HS-27A (cell line): ENCODE measurements around the gene TYW3.
"Not testable (repeated sequence)": the region's sequence is repeated elsewhere in the genome, so short reads cannot be mapped to it uniquely, and the experiment has no call there.

Source experiments
- DNase-seq: peaks from one replicate; pipeline ENCODE4 v3.0.0-alpha.2; 2012; ENCODE audit warnings: low read depth, missing footprints

TYW3 gene

GRCh38 chr1:74731399-74732052 lies 1.4 kb upstream of the TYW3 start:
- DNase-seq = no peak

DNA sequence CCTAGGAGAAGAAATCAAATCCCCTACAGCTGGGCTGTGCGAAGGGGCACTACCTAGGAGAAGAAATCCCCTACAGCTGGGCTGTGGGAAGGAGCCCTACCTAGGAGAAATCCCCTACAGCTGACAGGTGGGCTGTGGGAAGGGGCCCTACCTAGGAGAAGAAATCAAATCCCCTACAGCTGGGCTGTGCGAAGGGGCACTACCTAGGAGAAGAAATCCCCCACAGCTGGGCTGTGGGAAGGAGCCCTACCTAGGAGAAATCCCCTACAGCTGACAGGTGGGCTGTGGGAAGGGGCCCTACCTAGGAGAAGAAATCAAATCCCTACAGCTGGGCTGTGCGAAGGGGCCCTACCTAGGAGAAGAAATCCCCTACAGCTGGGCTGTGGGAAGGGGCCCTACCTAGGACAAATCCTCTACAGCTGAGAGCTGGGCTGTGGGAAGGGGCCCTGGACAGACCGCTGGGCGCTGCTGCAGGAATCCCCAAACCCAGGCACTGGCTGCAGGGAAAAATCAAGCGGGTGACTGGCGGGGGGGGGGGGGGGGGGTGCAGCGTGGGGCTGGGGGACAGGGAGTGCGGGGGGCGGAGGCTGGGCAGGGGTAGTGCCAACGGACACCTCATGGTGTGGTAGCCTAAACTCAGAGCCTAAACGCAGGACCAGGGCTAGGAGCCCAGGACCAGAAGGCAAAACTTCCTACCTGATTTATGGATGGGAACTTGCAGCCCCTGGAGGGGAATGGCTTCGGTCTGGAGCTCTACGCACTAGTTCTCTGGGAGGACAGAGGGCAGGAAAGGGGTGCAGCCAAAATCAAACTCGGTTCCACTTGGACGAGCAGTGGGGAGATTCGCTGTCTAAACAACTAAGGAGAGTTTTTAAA lies 643 bp upstream of the TYW3 start:
- DNase-seq = not testable (repeated sequence)

DNA sequence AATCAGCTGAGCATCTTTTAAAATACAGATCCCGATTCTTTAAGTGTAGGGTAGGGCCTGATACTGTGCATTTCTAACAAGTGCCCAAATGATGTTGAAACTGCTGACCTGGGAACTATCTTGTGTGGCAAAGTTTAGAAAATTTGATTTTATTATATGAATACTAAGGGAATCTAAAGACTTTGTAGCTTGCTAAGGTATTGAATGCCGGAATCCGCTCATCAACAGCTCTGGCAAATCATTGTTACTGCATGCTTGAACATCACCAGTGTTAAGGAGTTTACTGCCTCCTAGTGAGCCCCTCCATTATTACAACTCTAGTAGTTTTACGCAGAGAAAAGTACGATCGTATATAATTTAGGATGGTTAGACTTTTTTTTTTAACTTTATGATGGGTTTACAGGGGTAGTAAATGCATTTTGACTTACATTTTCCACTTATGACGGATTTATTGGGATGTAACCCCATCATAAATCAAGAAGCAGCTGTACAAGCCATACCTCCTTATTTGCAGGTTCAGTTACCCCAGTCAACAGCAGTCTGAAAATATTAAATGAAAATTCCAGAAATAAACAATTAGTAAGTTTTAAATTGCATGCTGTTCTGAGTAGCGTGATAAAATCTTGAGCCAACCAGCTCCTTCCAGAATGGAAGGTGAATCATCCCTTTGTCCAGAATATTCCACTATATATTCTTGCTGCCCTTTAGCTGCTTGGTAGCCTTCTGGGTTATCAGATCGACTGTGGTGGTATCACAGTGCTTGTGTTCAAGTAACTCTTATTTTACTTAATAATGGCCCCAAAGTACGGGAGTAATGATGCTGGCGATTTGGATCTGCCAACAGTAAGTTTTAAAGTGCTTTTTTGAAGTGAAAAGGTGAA lies 892 bp downstream of the TYW3 start:
- peak; percentile 62 for DNase-seq

DNA sequence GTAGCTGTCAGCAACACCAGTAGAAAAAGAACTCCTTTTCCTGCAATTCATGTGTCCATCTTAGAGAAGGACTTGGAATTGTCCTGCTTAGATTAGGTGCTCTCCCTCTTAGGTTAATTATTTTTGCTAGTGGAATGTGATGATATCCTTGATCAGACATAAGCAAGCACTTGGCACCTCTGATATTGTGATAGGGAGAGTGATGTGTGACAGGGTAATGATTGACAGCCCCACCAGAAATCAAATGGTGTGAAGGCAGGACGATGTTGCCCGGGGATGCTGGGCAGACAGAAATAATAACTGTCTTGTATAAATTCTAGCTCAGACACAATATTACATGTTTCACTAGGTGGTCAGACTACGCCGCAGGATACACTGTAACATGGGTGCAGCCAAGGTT lies 4.4 kb downstream of the TYW3 start:
- no peak for DNase-seq

GRCh38 chr1:74740307-74740980 lies 7.5 kb downstream of the TYW3 start:
- DNase-seq = not testable (repeated sequence)

- not testable (repeated sequence) for DNase-seq
These were observed 12.3 kb downstream of the TYW3 start for GRCh38 chr1:74745247-74745646.

DNA sequence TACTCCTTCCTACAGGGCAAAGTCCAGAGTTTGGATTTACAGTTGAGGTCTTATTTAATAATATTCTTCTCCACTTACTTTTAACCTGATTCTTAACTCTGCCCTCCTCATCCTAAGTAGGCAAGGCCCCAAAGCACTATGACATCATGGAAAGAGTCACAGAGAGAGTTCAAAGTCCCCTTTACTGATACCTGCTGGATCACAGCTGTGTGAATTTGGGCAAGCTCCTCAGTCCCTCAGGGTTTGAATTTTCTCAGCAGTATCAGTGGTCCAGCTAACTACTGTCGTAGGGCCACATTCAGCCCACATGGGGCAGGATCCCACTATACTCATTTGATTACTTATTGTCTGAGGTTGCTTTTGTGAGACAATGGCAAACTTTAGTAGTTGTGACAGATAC lies 16.0 kb downstream of the TYW3 start:
- DNase-seq = no peak

- DNase-seq = no peak
These were observed 20.2 kb downstream of the TYW3 start for GRCh38 chr1:74753104-74753503.

GRCh38 chr1:74755475-74755874 lies 22.5 kb downstream of the TYW3 start:
- no peak for DNase-seq

- not testable (repeated sequence) for DNase-seq
These were observed 23.7 kb downstream of the TYW3 start for GRCh38 chr1:74756650-74757049.

- no peak for DNase-seq
These were observed 30.9 kb downstream of the TYW3 start for GRCh38 chr1:74763807-74764206.

DNA sequence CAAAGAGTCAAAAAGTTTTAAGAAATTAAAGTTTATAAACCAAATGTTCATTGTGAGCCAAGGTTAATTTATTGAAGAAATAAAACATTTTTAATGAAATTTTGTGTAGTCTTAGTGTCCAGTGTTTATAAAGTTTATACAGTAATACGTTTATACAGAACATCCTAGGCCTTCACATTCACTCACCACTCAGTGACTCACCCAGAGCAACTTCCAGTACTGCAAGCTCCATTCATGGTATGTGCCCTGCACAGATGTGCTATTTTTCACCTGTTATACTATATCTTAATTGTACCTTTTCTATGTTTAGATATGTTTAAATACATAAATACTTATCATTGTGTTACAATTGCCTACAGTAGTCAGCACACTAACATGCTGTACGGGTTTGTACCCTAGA lies 33.6 kb downstream of the TYW3 start:
- no peak for DNase-seq

GRCh38 chr1:74767490-74767889 lies 34.5 kb downstream of the TYW3 start:
- DNase-seq = peak; percentile 1

DNA sequence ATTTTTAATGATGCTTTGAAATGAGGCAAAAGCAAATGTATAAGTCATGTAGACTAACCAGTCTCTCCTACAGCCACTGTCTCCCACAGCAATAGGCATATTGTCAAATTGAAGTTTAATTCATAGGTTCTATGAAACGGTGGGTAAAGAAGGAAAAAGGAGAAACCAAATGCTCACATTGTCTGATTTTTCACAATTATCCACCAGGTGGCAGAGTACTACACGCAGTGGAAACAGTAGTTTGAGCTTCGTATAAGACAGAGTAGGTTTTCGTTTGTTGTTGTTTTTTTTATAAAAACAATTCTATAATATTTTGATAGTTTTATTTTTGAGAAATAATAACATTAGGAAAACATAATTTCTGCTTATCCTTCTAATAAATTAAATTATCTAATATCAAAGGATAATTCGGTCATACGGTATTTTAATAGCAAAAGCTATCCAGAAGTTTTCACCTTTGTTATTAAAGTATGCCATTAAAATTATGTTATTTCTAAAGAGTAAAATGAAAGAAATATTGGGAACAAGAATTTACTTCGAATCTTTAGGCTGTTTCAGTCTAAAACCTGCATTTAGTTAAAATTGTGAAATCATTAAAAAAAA lies 39.1 kb downstream of the TYW3 start:
- peak; percentile 12 for DNase-seq

DNA sequence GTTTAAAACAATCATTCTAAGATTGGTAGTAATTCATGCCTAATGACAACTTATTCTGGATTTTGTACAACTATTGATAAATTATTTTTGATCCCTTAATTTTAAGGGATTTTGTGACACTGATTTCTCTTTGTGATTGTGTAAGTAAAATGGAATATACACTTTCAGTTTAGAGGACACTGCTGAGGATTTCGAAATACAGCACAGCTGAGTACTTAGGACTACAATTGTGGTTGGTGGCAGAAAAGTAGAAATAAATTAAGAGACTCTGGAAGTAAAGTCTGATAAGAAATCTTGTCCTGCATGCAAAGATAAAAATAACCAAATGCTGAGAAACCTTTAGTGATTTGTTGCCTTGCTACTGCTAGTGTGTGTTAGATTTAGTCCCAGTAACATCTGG lies 40.0 kb downstream of the TYW3 start:
- DNase-seq = no peak

GRCh38 chr1:74773582-74773981 lies 40.6 kb downstream of the TYW3 start:
- no peak for DNase-seq

GRCh38 chr1:74775735-74776134 lies 42.8 kb downstream of the TYW3 start:
- DNase-seq = no peak

GRCh38 chr1:74777525-74777924 lies 44.6 kb downstream of the TYW3 start:
- no peak for DNase-seq

DNA sequence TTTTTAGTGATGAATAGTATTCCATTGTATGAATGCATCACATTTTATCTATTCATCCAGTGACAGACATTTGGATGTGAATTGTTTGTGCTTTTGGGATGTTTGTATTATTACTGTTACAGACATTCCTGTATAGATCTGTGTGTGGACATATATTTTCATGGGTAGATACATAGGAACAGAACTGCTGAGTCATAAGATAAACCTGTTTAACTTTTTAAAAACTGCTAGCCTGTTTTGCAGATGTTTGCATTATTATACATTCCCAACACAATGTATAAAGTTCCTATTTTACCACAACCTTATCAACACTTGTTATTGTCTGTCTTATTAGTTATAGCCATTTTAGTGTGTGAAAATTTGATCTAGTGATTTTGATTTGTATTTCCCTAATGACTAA lies 46.8 kb downstream of the TYW3 start:
- no peak for DNase-seq

GRCh38 chr1:74780594-74780993 lies 47.6 kb downstream of the TYW3 start:
- no peak for DNase-seq

- DNase-seq = no peak
These were observed 53.0 kb downstream of the TYW3 start for GRCh38 chr1:74785944-74786343.

GRCh38 chr1:74790453-74790852 lies 57.5 kb downstream of the TYW3 start:
- no peak for DNase-seq
